Stimulated activated naive CD8-positive, alpha-beta T cell treated with anti-CD3 and anti-CD28 coated beads, Interleukin-15, amount 100 ng/mL, for 72 hours (primary cell): ENCODE measurements around the gene C1orf94.

ENCODE experiments used
- ATAC-seq: fragments of 150-1000 bp; cut with Tn5 transposase; 2 replicates; pipeline ENCODE4 v1.10.0; 2021; ENCODE audit warnings: mild to moderate bottlenecking, moderate library complexity
- DNase-seq, 2 donors: peaks; one replicate each; pipeline ENCODE4 v3.0.0; 2021 to 2022
- H3K27ac Mint-ChIP-seq, 2 donors: one replicate each; pipeline ENCODE4 v1.8.0; 2022; ENCODE audit warnings: mild to moderate bottlenecking in 2 of 2, mixed read lengths in 2 of 2, moderate library complexity in 2 of 2
- H3K27me3 Mint-ChIP-seq: one replicate; pipeline ENCODE4 v1.8.0; 2022; ENCODE audit warnings: mixed read lengths
- H3K4me1 Mint-ChIP-seq: one replicate; pipeline ENCODE4 v1.8.0; 2022; ENCODE audit warnings: mild to moderate bottlenecking, mixed read lengths
- H3K4me3 Mint-ChIP-seq, 2 donors: one replicate each; pipeline ENCODE4 v1.8.0; 2022; ENCODE audit warnings: mild to moderate bottlenecking in 2 of 2, mixed read lengths in 2 of 2, moderate library complexity in 1 of 2
- H3K9me3 Mint-ChIP-seq, 2 donors: one replicate each; pipeline ENCODE4 v1.8.0; 2022; ENCODE audit warnings: mixed read lengths in 2 of 2

C1orf94 gene

GRCh38 chr1:34176830-34177603 is at the start of gene C1orf94:
Gene C1orf94 (plus strand): TSS chr1:34176907. CDS start chr1:34177790, 883 bp downstream.
- Mint-ChIP-seq H3K9me3 (no peaks in the 10 kb centered on the region), H3K4me1 (no peaks in the 10 kb centered on the region), H3K27me3 (peaks cover 75% of the 10 kb centered on the region)

GRCh38 chr1:34127006-34128000 is 49.4 kb upstream of the C1orf94 start:
- H3K4me3 Mint-ChIP-seq, result no peak overlapping the region
- H3K4me1 Mint-ChIP-seq, result no peaks in the 10 kb centered on the region
- H3K9me3 Mint-ChIP-seq, result peaks cover 0 to 4% of the 10 kb centered on the region in 2 donors
- ATAC-seq, result no peak
- peaks cover 9% of the 10 kb centered on the region for H3K27me3 Mint-ChIP-seq
- peak overlapping the region in 1 of 2 donors; percentile 74 for H3K27ac Mint-ChIP-seq
- DNase-seq, result no peak

More at GRCh38 chr1:34176830-34177603, at the start of gene C1orf94:
- ATAC-seq (no peak), DNase-seq (no peak)
- no peak within 1 kb of the TSS for H3K4me3 Mint-ChIP-seq
- H3K27ac Mint-ChIP-seq, result no peak within 1 kb of the TSS

GRCh38 chr1:34128186-34128889 is 48.4 kb upstream of the C1orf94 start:
- Mint-ChIP-seq H3K4me3 (no peak overlapping the region), H3K9me3 (no peaks in the 10 kb centered on the region), H3K4me1 (no peaks in the 10 kb centered on the region), H3K27me3 (peaks cover 9% of the 10 kb centered on the region), H3K27ac (peak overlapping the region in 1 of 2 donors; percentile 74)
- ATAC-seq, result no peak
- DNase-seq, result no peak

- H3K27me3 Mint-ChIP-seq, result peaks cover 9% of the 10 kb centered on the region
- no peaks in the 10 kb centered on the region for H3K4me1 Mint-ChIP-seq
- no peak for DNase-seq
- no peak for ATAC-seq
- H3K4me3 Mint-ChIP-seq, result no peak overlapping the region
- H3K9me3 Mint-ChIP-seq, result no peaks in the 10 kb centered on the region
- no peak overlapping the region for H3K27ac Mint-ChIP-seq
Measured at GRCh38 chr1:34129630-34130029, 47.1 kb upstream of the C1orf94 start.

GRCh38 chr1:34130306-34130705 is 46.4 kb upstream of the C1orf94 start:
- Mint-ChIP-seq H3K4me1 (no peaks in the 10 kb centered on the region), H3K27ac (no peak overlapping the region), H3K27me3 (peaks cover 9% of the 10 kb centered on the region), H3K9me3 (no peaks in the 10 kb centered on the region), H3K4me3 (no peak overlapping the region)
- ATAC-seq (no peak), DNase-seq (no peak)

GRCh38 chr1:34131396-34132160 is 45.1 kb upstream of the C1orf94 start:
- Mint-ChIP-seq H3K4me1 (no peaks in the 10 kb centered on the region), H3K9me3 (no peaks in the 10 kb centered on the region), H3K27me3 (peaks cover under 1% of the 10 kb centered on the region), H3K4me3 (no peak overlapping the region), H3K27ac (no peak overlapping the region)
- DNase-seq (no peak), ATAC-seq (no peak)

- no peak for DNase-seq
- no peaks in the 10 kb centered on the region for H3K27me3 Mint-ChIP-seq
- H3K9me3 Mint-ChIP-seq, result no peaks in the 10 kb centered on the region
- H3K4me1 Mint-ChIP-seq, result no peaks in the 10 kb centered on the region
- H3K27ac Mint-ChIP-seq, result peak overlapping the region in 1 of 2 donors; percentile 21
- no peak overlapping the region for H3K4me3 Mint-ChIP-seq
- ATAC-seq, result no peak
Measured at GRCh38 chr1:34132161-34132420, 44.6 kb upstream of the C1orf94 start.

- no peaks in the 10 kb centered on the region for H3K9me3 Mint-ChIP-seq
- no peak for DNase-seq
- no peak overlapping the region for H3K4me3 Mint-ChIP-seq
- H3K27me3 Mint-ChIP-seq, result peaks cover 7% of the 10 kb centered on the region
- ATAC-seq, result no peak
- H3K27ac Mint-ChIP-seq, result peak overlapping the region in 1 of 2 donors; percentile 49
- no peaks in the 10 kb centered on the region for H3K4me1 Mint-ChIP-seq
Measured at GRCh38 chr1:34137411-34137810, 39.3 kb upstream of the C1orf94 start.

GRCh38 chr1:34140011-34140676 is 36.6 kb upstream of the C1orf94 start:
- H3K9me3 Mint-ChIP-seq, result no peaks in the 10 kb centered on the region
- no peak overlapping the region for H3K27ac Mint-ChIP-seq

GRCh38 chr1:34143975-34144374 is 32.7 kb upstream of the C1orf94 start:
- DNase-seq, result no peak
- no peaks in the 10 kb centered on the region for H3K9me3 Mint-ChIP-seq
- no peak overlapping the region for H3K4me3 Mint-ChIP-seq
- peaks cover 16% of the 10 kb centered on the region for H3K27me3 Mint-ChIP-seq
- ATAC-seq, result no peak
- H3K4me1 Mint-ChIP-seq, result no peaks in the 10 kb centered on the region
- no peak overlapping the region for H3K27ac Mint-ChIP-seq

More at GRCh38 chr1:34140011-34140676, 36.6 kb upstream of the C1orf94 start:
- DNase-seq (no peak), ATAC-seq (no peak)
- H3K4me3 Mint-ChIP-seq, result no peak overlapping the region
- no peaks in the 10 kb centered on the region for H3K4me1 Mint-ChIP-seq
- peaks cover 7% of the 10 kb centered on the region for H3K27me3 Mint-ChIP-seq

- peaks cover 22% of the 10 kb centered on the region for H3K27me3 Mint-ChIP-seq
- ATAC-seq (no peak), DNase-seq (no peak)
- no peaks in the 10 kb centered on the region for H3K4me1 Mint-ChIP-seq
- H3K9me3 Mint-ChIP-seq, result no peaks in the 10 kb centered on the region
- H3K27ac Mint-ChIP-seq, result no peak overlapping the region
- no peak overlapping the region for H3K4me3 Mint-ChIP-seq
Measured at GRCh38 chr1:34144766-34145165, 31.9 kb upstream of the C1orf94 start.

GRCh38 chr1:34147301-34147700 is 29.4 kb upstream of the C1orf94 start:
- Mint-ChIP-seq H3K4me1 (no peaks in the 10 kb centered on the region), H3K9me3 (no peaks in the 10 kb centered on the region), H3K4me3 (no peak overlapping the region), H3K27ac (peak overlapping the region in 1 of 2 donors; percentile 0), H3K27me3 (peaks cover 18% of the 10 kb centered on the region)
- ATAC-seq (no peak), DNase-seq (no peak)

- Mint-ChIP-seq H3K4me1 (no peaks in the 10 kb centered on the region), H3K27ac (no peak overlapping the region), H3K9me3 (no peaks in the 10 kb centered on the region), H3K4me3 (no peak overlapping the region), H3K27me3 (peaks cover 33% of the 10 kb centered on the region)
- DNase-seq (no peak), ATAC-seq (no peak)
Measured at GRCh38 chr1:34149501-34149900, 27.2 kb upstream of the C1orf94 start.

GRCh38 chr1:34153246-34153645 is 23.5 kb upstream of the C1orf94 start:
- DNase-seq, result no peak
- H3K27me3 Mint-ChIP-seq, result peaks cover 40% of the 10 kb centered on the region
- ATAC-seq, result no peak

More at GRCh38 chr1:34153246-34153645, 23.5 kb upstream of the C1orf94 start:
- Mint-ChIP-seq H3K4me1 (no peaks in the 10 kb centered on the region), H3K27ac (no peak overlapping the region), H3K9me3 (peaks cover 0 to 5% of the 10 kb centered on the region in 2 donors), H3K4me3 (no peak overlapping the region)
